Tibial artery (tissue), 4 donors: ENCODE measurements around the gene OR9G1.

ENCODE experiments used
- DNase-seq, 2 donors: peaks; one replicate each; pipeline ENCODE4 v3.0.0-alpha.2; 2019
- H3K27ac ChIP-seq, 2 donors: fragments of 200-600 bp; sonication (generic) in 1 of 2; 1 replicate in 1 of 2; 2 replicates in 1 of 2; pipeline ENCODE4 v1.5.1; 2018 to 2019; ENCODE audit warnings: mild to moderate bottlenecking in 1 of 2
- H3K27me3 ChIP-seq, 2 donors: fragments of 200-600 bp; sonication (generic) in 1 of 2; one replicate each; pipeline versions ENCODE4 v1.5.1 to v1.6.0; 2016 to 2019
- H3K36me3 ChIP-seq, 3 donors: fragments of 200-600 bp; sonication (generic) in 2 of 3; one replicate each; pipeline ENCODE4 v1.5.1; 2016 to 2019; ENCODE audit warnings: mild to moderate bottlenecking in 2 of 3
- H3K4me1 ChIP-seq, 4 donors: fragments of 200-600 bp; sonication (generic) in 2 of 4; 1 replicate in 3 of 4; 2 replicates in 1 of 4; pipeline ENCODE4 v1.5.1; 2016 to 2019
- H3K4me3 ChIP-seq, 2 donors: fragments of 200-600 bp; sonication (generic) in 1 of 2; 1 replicate in 1 of 2; 2 replicates in 1 of 2; pipeline ENCODE4 v1.5.1; 2018 to 2019; ENCODE audit warnings: mild to moderate bottlenecking in 2 of 2
- H3K9me3 ChIP-seq, 3 donors: fragments of 200-600 bp; sonication (generic) in 1 of 3; one replicate each; pipeline ENCODE4 v1.5.1; 2016 to 2019
- CTCF ChIP-seq, 2 experiments: fragments of 200-600 bp in 1 of 2; fragments of 450-650 bp in 1 of 2; IDR thresholded peaks; one replicate each; pipeline ENCODE4 v1.5.1; 2017 to 2019; ENCODE audit warnings: antibody characterized with exemption in 2 of 2, mild to moderate bottlenecking in 1 of 2, moderate library complexity in 1 of 2
- intact Hi-C: fragments of 100-400 bp; cut with DNase I; formaldehyde crosslinking; loops from one replicate; pipeline ENCODE4 v1.15.0; 2023; ENCODE audit warnings: low total_unique reads

Gene OR9G1

DNA sequence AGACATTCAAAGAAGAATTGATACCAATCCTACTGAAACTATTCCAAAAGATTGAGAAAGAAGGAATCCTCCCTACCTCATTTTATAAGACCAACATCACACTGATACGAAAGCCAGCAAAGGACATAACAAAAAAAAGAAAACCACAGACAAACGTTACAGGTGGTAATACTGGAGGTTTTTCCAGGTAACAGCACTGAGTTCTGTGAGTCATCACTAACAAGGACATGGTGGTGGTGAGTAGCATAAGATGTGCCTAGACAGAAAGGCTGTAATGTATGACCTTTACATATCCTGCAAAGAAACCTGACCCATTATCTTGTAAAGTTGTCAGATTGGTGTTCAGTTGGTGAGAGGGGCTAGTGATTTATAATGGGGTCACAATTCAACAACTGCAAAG is 15.3 kb downstream of the OR9G1 start:
- no peak for DNase-seq
- Histone ChIP-seq H3K36me3 (no peaks in the 10 kb centered on the region), H3K4me1 (no peaks in the 10 kb centered on the region), H3K9me3 (no peaks in the 10 kb centered on the region), H3K27ac (no peak overlapping the region), H3K27me3 (no peaks in the 10 kb centered on the region), H3K4me3 (no peak overlapping the region)
- intact Hi-C loops = no loop called here
- no peak for TF ChIP-seq CTCF (IDR thresholded peaks at IDR 0.05)

GRCh38 chr11:56716379-56716854 is 17.5 kb downstream of the OR9G1 start:
- Histone ChIP-seq H3K9me3 (no peaks in the 10 kb centered on the region), H3K4me1 (no peaks in the 10 kb centered on the region), H3K4me3 (no peak overlapping the region), H3K27ac (no peak overlapping the region), H3K27me3 (no peaks in the 10 kb centered on the region), H3K36me3 (no peaks in the 10 kb centered on the region)
- DNase-seq = no peak
- intact Hi-C loops = no loop called here
- no peak for TF ChIP-seq CTCF (IDR thresholded peaks at IDR 0.05)

DNA sequence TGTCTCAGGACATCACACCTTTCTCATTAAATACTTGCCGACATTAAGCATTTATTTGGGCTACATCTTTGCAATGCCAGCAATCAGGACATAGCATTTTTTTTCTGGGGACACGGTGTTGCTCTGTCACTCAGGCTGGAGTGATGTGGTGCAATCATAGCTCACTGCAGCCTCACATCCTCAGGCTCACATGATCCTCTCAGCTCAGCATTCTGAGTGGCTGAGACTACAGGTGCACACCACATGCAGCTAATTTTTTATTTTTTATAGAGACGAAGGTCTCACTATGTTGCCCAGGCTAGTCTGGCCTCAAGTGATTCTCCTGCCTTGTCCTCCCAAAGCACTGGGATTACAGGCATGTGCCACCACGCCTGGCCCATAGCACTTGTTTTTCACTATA is 21.6 kb downstream of the OR9G1 start:
- no peak for TF ChIP-seq CTCF (IDR thresholded peaks at IDR 0.05)
- Histone ChIP-seq H3K36me3 (no peaks in the 10 kb centered on the region), H3K4me1 (no peaks in the 10 kb centered on the region), H3K27me3 (no peaks in the 10 kb centered on the region), H3K27ac (no peak overlapping the region), H3K9me3 (no peaks in the 10 kb centered on the region), H3K4me3 (no peak overlapping the region)
- DNase-seq = no peak
- intact Hi-C loops = no loop called here

- H3K27me3 ChIP-seq = no peaks in the 10 kb centered on the region
- no peak overlapping the region for H3K4me3 ChIP-seq
- no peaks in the 10 kb centered on the region for H3K36me3 ChIP-seq
- H3K27ac ChIP-seq = no peak overlapping the region
- TF ChIP-seq CTCF (IDR thresholded peaks at IDR 0.05) = no peak
- DNase-seq = no peak
- no peaks in the 10 kb centered on the region for H3K4me1 ChIP-seq
- intact Hi-C loops = no loop called here
- no peaks in the 10 kb centered on the region for H3K9me3 ChIP-seq
Measured at GRCh38 chr11:56740107-56740506, 41.2 kb downstream of the OR9G1 start.

- no peak for TF ChIP-seq CTCF (IDR thresholded peaks at IDR 0.05)
- Histone ChIP-seq H3K9me3 (no peaks in the 10 kb centered on the region), H3K4me3 (no peak overlapping the region), H3K27ac (no peak overlapping the region), H3K36me3 (no peaks in the 10 kb centered on the region), H3K4me1 (no peaks in the 10 kb centered on the region), H3K27me3 (no peaks in the 10 kb centered on the region)
- intact Hi-C loops = no loop called here
- DNase-seq = no peak
Measured at GRCh38 chr11:56740886-56741285, 42.0 kb downstream of the OR9G1 start.

- Histone ChIP-seq H3K27me3 (no peaks in the 10 kb centered on the region), H3K4me1 (no peaks in the 10 kb centered on the region), H3K27ac (no peak within 1 kb of the TSS), H3K4me3 (no peak within 1 kb of the TSS), H3K9me3 (no peaks in the 10 kb centered on the region), H3K36me3 (no peaks in the 10 kb centered on the region)
- intact Hi-C loops = no loop called here
- no peak for DNase-seq
- TF ChIP-seq CTCF (IDR thresholded peaks at IDR 0.05) = no peak
Measured at GRCh38 chr11:56748597-56748996, 49.7 kb downstream of the OR9G1 start, which contains the start of gene OR9G4. Gene OR9G4, minus strand, starts transcription at chr11:56748697. Its CDS starts 4,931 bp downstream, at chr11:56743766.
